ENCODE measurements around the gene SNRNP25.

SNRNP25 gene

DNA sequence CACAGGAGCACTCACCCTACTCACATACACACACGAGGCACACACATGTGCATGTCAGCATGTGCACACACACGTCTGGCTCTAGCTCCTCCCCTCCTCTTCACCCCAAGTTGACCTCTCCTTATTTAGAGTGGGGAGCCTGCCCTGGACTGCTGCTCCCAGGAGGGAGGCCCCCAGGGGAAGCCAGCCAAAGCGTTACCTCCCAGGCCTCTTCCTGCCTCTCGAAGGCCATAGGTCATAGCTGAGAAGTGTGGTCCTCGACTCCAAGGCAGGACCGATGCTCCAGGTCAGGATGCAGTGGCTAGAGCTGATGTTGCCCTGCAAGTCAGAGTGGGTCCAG, 19.0 kb upstream of the SNRNP25 start:
- H3K9me3 ChIP-seq (ENCODE audit: control insufficient read depth, insufficient read depth, low read depth, low read length): no peaks in the 10 kb centered on the region
- CTCF ChIA-PET: no interaction called here
- POLR2A ChIA-PET: no interaction called here
- peaks cover 0 to 17% of the 10 kb centered on the region in 2 experiments; a peak in 2 of 3 replicates for H3K36me3 ChIP-seq (ENCODE audit: control insufficient read depth in 2 of 2, insufficient read depth in 1 of 2, low read length in 2 of 2)
- no peak for TF ChIP-seq ZNF544 (tag by site-specific recombination; IDR thresholded peaks at IDR 0.05)
- 0 out of 2 replicates have a peak, but pooled peaks have one; percentile 3 for TF ChIP-seq ZNF18 (tag by site-specific recombination; IDR thresholded peaks at IDR 0.05)
- peak; percentile 46 for TF ChIP-seq GLIS1 (tag by site-specific recombination; IDR thresholded peaks at IDR 0.05)
- no peak for TF ChIP-seq ZFP37 (tag by site-specific recombination; IDR thresholded peaks at IDR 0.05)
- H3K27ac ChIP-seq (ENCODE audit: extremely low read depth, low read depth, low read length): no peak overlapping the region
- H3K4me3 ChIP-seq (ENCODE audit: low read depth, low read length): no peak overlapping the region
- H3K4me1 ChIP-seq (ENCODE audit: control insufficient read depth, insufficient read depth, low read length): no peaks in the 10 kb centered on the region

DNA sequence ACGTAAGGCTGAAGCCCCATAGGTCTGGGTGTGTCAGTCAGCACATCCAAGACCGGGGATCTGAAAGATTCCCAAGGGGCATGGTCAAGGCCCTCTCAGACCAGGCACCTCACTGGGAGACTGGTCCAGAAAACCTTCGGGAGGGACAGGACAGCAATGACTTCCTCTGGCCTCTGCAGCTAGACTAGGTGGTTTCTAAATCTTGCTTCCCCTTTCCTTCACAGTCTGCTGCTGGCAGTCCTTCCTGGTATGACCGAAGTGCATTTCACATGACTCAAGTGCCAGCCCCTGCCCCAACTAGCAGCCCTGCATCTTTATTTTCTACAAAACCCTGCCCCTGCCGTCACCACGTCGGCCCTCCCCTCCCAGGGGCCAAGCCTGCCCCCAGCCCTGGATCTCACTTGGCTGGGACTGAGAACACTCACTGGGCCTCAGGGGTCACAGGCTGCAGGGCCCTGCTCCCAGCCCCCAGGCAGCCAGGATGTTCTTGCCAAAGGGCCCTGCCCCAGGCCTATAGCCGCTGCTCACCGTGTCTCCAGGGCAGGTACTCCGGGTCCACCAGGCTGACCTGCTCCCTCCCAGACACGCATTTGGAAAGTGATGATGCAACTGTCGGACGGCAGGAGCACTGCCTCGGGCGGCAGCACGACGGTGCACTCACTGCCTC, 18.5 kb upstream of the SNRNP25 start:
- no peak for TF ChIP-seq ZNF239 (tag by site-specific recombination; IDR thresholded peaks at IDR 0.05)
- no peak for TF ChIP-seq ZNF621 (tag by site-specific recombination; IDR thresholded peaks at IDR 0.05)
- TF ChIP-seq, protein P1, sequence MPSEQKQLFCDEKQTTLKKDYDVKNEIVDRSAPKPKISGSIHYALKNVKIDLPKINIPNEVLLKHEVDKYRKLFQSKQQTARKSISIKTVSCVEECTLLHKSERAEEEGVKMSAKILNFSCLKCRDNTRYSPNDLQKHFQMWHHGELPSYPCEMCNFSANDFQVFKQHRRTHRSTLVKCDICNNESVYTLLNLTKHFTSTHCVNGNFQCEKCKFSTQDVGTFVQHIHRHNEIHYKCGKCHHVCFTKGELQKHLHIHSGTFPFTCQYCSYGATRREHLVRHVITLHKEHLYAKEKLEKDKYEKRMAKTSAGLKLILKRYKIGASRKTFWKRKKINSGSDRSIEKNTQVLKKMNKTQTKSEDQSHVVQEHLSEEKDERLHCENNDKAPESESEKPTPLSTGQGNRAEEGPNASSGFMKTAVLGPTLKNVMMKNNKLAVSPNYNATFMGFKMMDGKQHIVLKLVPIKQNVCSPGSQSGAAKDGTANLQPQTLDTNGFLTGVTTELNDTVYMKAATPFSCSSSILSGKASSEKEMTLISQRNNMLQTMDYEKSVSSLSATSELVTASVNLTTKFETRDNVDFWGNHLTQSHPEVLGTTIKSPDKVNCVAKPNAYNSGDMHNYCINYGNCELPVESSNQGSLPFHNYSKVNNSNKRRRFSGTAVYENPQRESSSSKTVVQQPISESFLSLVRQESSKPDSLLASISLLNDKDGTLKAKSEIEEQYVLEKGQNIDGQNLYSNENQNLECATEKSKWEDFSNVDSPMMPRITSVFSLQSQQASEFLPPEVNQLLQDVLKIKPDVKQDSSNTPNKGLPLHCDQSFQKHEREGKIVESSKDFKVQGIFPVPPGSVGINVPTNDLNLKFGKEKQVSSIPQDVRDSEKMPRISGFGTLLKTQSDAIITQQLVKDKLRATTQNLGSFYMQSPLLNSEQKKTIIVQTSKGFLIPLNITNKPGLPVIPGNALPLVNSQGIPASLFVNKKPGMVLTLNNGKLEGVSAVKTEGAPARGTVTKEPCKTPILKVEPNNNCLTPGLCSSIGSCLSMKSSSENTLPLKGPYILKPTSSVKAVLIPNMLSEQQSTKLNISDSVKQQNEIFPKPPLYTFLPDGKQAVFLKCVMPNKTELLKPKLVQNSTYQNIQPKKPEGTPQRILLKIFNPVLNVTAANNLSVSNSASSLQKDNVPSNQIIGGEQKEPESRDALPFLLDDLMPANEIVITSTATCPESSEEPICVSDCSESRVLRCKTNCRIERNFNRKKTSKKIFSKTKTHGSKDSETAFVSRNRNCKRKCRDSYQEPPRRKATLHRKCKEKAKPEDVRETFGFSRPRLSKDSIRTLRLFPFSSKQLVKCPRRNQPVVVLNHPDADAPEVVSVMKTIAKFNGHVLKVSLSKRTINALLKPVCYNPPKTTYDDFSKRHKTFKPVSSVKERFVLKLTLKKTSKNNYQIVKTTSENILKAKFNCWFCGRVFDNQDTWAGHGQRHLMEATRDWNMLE (tag by site-specific recombination; conservative IDR thresholded peaks at IDR 0.05; ENCODE audit: low read depth): no peak
- H3K36me3 ChIP-seq (ENCODE audit: control insufficient read depth in 2 of 2, insufficient read depth in 1 of 2, low read length in 2 of 2): peaks cover 0 to 21% of the 10 kb centered on the region in 2 experiments; a peak in 2 of 3 replicates
- no peak overlapping the region for H3K4me3 ChIP-seq (ENCODE audit: low read depth, low read length)
- POLR2A ChIA-PET: no interaction called here
- no peaks in the 10 kb centered on the region for H3K4me1 ChIP-seq (ENCODE audit: control insufficient read depth, insufficient read depth, low read length)
- no peaks in the 10 kb centered on the region for H3K9me3 ChIP-seq (ENCODE audit: control insufficient read depth, insufficient read depth, low read depth, low read length)
- H3K27ac ChIP-seq (ENCODE audit: extremely low read depth, low read depth, low read length): no peak overlapping the region
- CTCF ChIA-PET: no interaction called here

GRCh38 chr16:35678-36305, 17.8 kb upstream of the SNRNP25 start:
- Histone ChIP-seq H3K27ac (ENCODE audit: extremely low read depth, low read depth, low read length) (no peak overlapping the region), H3K9me3 (ENCODE audit: control insufficient read depth, insufficient read depth, low read depth, low read length) (no peaks in the 10 kb centered on the region), H3K4me3 (ENCODE audit: low read depth, low read length) (no peak overlapping the region), H3K4me1 (ENCODE audit: control insufficient read depth, insufficient read depth, low read length) (no peaks in the 10 kb centered on the region), H3K36me3 (ENCODE audit: control insufficient read depth in 2 of 2, insufficient read depth in 1 of 2, low read length in 2 of 2) (peaks cover 0 to 21% of the 10 kb centered on the region in 2 experiments; a peak in 2 of 3 replicates)
- POLR2A ChIA-PET: no interaction called here
- CTCF ChIA-PET: interaction anchor here (0.6 kb wide), 1 partner anchor 14 kb away, joined by 3 read pairs; no protein-coding TSS in a partner anchor
- no peak for TF ChIP-seq ZBTB20 (tag by site-specific recombination; IDR thresholded peaks at IDR 0.05)

- ChIA-PET CTCF (interaction anchor here (0.6 to 1.0 kb wide), 2 partner anchors 13 to 30 kb away, joined by 3 read pairs; no protein-coding TSS in a partner anchor), POLR2A (no interaction called here)
- Histone ChIP-seq H3K9me3 (ENCODE audit: control insufficient read depth, insufficient read depth, low read depth, low read length) (no peaks in the 10 kb centered on the region), H3K36me3 (ENCODE audit: control insufficient read depth in 2 of 2, insufficient read depth in 1 of 2, low read length in 2 of 2) (peaks cover 0 to 24% of the 10 kb centered on the region in 2 experiments; a peak in 2 of 3 replicates), H3K4me3 (ENCODE audit: low read depth, low read length) (no peak overlapping the region), H3K4me1 (ENCODE audit: control insufficient read depth, insufficient read depth, low read length) (no peaks in the 10 kb centered on the region), H3K27ac (ENCODE audit: extremely low read depth, low read depth, low read length) (no peak overlapping the region)
- TF ChIP-seq ZNF175 (tag by site-specific recombination; IDR thresholded peaks at IDR 0.05) (no peak), ZFHX2 (tag by site-specific recombination; conservative IDR thresholded peaks at IDR 0.05) (no peak), ZBTB8A (tag by site-specific recombination; IDR thresholded peaks at IDR 0.05) (no peak), HOXA7 (CRISPR knock-in tag; IDR thresholded peaks at IDR 0.05; ENCODE audit: borderline replicate concordance) (no peak), MZF1 (tag by site-specific recombination; IDR thresholded peaks at IDR 0.05; ENCODE audit: borderline replicate concordance) (no peak), HIC1 (tag by site-specific recombination; IDR thresholded peaks at IDR 0.05) (0 out of 2 replicates have a peak, but pooled peaks have one; percentile 54), ZNF16 (tag by site-specific recombination; IDR thresholded peaks at IDR 0.05; ENCODE audit: low read depth) (no peak), ZNF623 (tag by site-specific recombination; IDR thresholded peaks at IDR 0.05) (no peak), ZIC2 (tag by site-specific recombination; IDR thresholded peaks at IDR 0.05) (peak; percentile 55), ZBTB20 (tag by site-specific recombination; IDR thresholded peaks at IDR 0.05) (no peak), ZNF239 (tag by site-specific recombination; IDR thresholded peaks at IDR 0.05) (no peak)
Observed at GRCh38 chr16:36336-36984, 17.2 kb upstream of the SNRNP25 start.
